HFFc6 (cell line): ENCODE results near the gene C11orf91. TPM values are rescaled to one million over a fixed set of nuclear protein-coding genes. Genes with fewer than 3 reads are reported as not detected.

ENCODE experiments used
- DNase-seq: peaks from one replicate; pipeline ENCODE4 v3.0.0-alpha.2; 2018
- H3K27ac Mint-ChIP-seq: 2 replicates; pipeline ENCODE4 v1.8.0; 2020; ENCODE audit warnings: mild to moderate bottlenecking, mixed read lengths
- H3K27me3 Mint-ChIP-seq: 2 replicates; pipeline ENCODE4 v1.8.0; 2021; ENCODE audit warnings: mild to moderate bottlenecking, moderate library complexity, mixed read lengths; ENCODE audit not compliant: insufficient read depth
- H3K36me3 Mint-ChIP-seq: 2 replicates; pipeline ENCODE4 v1.8.0; 2021; ENCODE audit warnings: low read depth, mixed read lengths
- H3K4me1 Mint-ChIP-seq: 2 replicates; pipeline ENCODE4 v1.8.0; 2020; ENCODE audit warnings: low read depth, mixed read lengths
- H3K4me3 Mint-ChIP-seq: 2 replicates; pipeline ENCODE4 v1.8.0; 2020; ENCODE audit warnings: mild to moderate bottlenecking, moderate library complexity, mixed read lengths
- H3K9me3 Mint-ChIP-seq: 2 replicates; pipeline ENCODE4 v1.8.0; 2020; ENCODE audit warnings: mild to moderate bottlenecking, mixed read lengths
- total RNA-seq, 6 experiments: library from RNA; stranded (reverse); fragmentation: NEBNext Ultra II Directional; extraction: Animal tissue kit (Norgen Biotek cat#: 25700); gene quantifications; 2 replicates in 1 of 6; 3 replicates in 5 of 6; pipeline ENCODE4 v1.2.3, GENCODE V29; 2021
- TF ChIP-seq, protein P1 (sequence below): fragments of 200-600 bp; sonication (generic); IDR thresholded peaks from 2 replicates; pipeline ENCODE4 v1.5.0; 2021; ENCODE audit warnings: antibody characterized with exemption, mild to moderate bottlenecking

C11orf91 gene
- total RNA-seq, 6 experiments from 2014 or later, result 0.59 to 0.65 (median 0.60) TPM; not detected in 2

DNA sequence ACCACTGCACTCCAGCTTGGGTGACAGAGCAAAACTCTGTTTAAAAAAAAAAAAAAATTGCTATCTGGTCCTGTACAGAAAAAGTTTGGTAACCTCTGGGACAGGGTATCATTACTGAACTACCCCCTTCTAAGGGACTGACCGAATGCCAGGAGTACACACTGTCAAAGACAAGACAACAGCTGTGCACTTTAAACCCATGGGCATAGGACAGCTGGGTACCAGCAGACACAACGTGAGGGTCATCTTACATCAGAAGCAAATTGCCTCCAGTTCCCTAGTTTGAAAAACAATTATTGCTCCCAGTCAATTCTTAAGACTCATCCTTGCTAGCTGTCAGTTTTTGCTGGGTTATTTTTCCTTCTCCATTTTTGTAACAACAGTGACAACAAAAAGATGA, 17.8 kb upstream of the C11orf91 start:
- TF ChIP-seq, protein P1, sequence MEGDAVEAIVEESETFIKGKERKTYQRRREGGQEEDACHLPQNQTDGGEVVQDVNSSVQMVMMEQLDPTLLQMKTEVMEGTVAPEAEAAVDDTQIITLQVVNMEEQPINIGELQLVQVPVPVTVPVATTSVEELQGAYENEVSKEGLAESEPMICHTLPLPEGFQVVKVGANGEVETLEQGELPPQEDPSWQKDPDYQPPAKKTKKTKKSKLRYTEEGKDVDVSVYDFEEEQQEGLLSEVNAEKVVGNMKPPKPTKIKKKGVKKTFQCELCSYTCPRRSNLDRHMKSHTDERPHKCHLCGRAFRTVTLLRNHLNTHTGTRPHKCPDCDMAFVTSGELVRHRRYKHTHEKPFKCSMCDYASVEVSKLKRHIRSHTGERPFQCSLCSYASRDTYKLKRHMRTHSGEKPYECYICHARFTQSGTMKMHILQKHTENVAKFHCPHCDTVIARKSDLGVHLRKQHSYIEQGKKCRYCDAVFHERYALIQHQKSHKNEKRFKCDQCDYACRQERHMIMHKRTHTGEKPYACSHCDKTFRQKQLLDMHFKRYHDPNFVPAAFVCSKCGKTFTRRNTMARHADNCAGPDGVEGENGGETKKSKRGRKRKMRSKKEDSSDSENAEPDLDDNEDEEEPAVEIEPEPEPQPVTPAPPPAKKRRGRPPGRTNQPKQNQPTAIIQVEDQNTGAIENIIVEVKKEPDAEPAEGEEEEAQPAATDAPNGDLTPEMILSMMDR, result no peak
- peaks cover under 1% of the 10 kb centered on the region; the same call in 1 of the 2 replicates for H3K27me3 Mint-ChIP-seq
- peaks cover 64% of the 10 kb centered on the region for H3K4me1 Mint-ChIP-seq
- H3K27ac Mint-ChIP-seq, result peak overlapping the region; percentile 74
- DNase-seq, result no peak
- H3K9me3 Mint-ChIP-seq, result no peaks in the 10 kb centered on the region
- H3K36me3 Mint-ChIP-seq, result peaks cover 46% of the 10 kb centered on the region
- no peak overlapping the region for H3K4me3 Mint-ChIP-seq

DNA sequence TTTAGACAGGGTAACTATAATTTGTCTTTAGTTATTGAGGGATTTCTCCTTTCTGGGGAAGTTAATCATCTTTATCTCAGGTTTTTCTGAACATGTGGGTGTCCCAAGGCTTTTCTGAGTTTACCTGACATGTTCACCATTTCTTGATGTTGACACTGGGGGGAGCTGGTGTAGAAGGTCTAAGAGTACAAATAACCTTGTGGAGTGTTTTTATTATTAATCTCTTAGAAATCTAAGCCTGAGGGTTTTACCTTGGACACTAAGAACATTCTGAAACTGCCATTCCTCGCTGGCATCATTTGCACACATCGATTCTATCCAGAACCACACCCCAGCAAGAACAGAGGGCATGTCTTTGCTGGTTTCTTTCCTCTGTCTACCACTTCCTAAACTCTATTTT, 15.6 kb upstream of the C11orf91 start:
- peak; percentile 41 for DNase-seq
- no peak overlapping the region for H3K4me3 Mint-ChIP-seq
- H3K36me3 Mint-ChIP-seq, result peaks cover 36% of the 10 kb centered on the region
- H3K27ac Mint-ChIP-seq, result peak overlapping the region; percentile 55
- H3K27me3 Mint-ChIP-seq, result no peaks in the 10 kb centered on the region
- peaks cover 51% of the 10 kb centered on the region for H3K4me1 Mint-ChIP-seq
- TF ChIP-seq, protein P1, result peak; percentile 74
- no peaks in the 10 kb centered on the region for H3K9me3 Mint-ChIP-seq

DNA sequence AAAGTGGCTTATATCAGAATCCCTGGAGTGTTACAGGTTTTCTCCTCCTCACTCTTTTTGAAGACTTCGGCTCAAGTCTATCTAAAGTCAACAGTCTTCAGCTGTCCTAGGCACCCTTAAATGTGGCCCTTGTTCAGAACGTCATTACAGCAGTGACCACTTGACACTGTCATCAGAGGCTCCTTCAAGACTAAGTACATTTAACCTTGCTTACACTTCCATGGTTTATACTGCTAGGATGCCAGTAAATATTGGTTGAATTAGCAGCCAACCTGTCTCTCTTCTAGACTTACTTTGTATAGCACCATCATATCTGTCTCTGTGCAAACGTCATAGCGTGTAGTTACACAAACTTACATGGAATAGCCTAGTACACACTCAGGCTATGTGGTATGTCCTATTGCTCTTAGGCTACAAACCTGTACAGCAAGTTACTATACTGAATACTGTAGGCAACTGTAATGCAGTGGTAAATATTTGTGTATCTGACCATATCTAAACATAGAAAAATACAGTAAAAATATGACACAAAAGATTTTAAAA, 13.3 kb upstream of the C11orf91 start:
- Mint-ChIP-seq H3K4me1 (peaks cover 48% of the 10 kb centered on the region), H3K27ac (peak overlapping the region; percentile 44; the same call in 1 of the 2 replicates), H3K27me3 (no peaks in the 10 kb centered on the region), H3K4me3 (no peak overlapping the region), H3K36me3 (peaks cover 43% of the 10 kb centered on the region), H3K9me3 (no peaks in the 10 kb centered on the region)
- DNase-seq, result no peak
- TF ChIP-seq, protein P1, result no peak

DNA sequence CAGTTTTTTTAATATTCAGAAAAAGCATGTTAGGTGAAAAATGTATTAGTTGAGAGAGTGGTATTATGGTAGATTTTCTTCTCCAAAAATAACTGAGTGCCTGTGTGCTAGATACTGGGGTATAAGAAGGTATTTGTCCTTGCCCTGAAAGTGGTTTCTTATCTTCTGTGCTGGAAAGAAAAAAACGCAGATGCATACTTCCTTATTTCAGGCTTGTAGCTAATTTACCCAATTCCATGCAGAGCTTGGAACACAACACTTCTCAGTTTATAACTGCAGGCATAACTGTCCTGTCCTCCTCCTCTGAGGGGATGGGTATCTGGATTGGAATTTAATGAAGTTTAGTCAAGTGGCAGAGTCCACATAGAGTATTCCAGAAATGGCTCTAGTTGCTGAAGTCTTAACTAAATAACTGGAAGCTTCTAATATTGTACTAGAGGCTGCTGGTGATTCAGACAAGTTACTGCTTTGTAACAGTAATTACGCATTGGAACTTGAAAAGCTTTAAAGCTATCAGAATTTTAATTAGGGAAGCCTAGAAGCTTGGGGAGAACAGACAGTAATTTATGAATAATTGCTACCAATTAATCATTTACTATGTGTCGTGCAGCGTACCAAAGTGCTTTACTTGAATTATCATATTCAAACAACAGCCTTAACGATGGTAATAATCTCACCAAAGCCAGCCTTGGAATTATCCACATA, 12.7 kb upstream of the C11orf91 start:
- Mint-ChIP-seq H3K4me1 (peaks cover 48% of the 10 kb centered on the region), H3K27me3 (no peaks in the 10 kb centered on the region), H3K9me3 (no peaks in the 10 kb centered on the region), H3K4me3 (no peak overlapping the region), H3K36me3 (peaks cover 43% of the 10 kb centered on the region), H3K27ac (no peak overlapping the region)
- TF ChIP-seq, protein P1, result no peak
- no peak for DNase-seq

DNA sequence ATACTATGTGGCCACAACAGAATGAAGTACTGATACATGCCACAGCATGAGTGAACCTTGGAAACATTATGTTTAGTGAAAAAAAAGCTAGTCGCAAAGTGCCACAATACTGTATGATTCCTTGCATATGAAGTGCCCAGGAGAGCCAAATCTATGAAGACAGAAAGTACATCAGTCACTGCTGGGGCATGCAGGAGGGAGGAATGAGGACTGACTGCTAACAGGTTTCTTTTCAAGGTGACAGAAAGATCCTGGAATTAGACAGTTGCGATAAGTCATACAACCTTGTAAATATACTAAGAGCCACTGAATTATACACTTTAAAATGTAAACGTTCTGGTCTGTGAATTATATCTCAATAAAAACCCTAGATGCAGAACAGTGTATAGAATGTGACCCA, 11.8 kb upstream of the C11orf91 start:
- H3K9me3 Mint-ChIP-seq, result no peaks in the 10 kb centered on the region
- no peak overlapping the region for H3K4me3 Mint-ChIP-seq
- TF ChIP-seq, protein P1, result no peak
- peaks cover 57% of the 10 kb centered on the region for H3K4me1 Mint-ChIP-seq
- no peak overlapping the region for H3K27ac Mint-ChIP-seq
- peaks cover 44% of the 10 kb centered on the region for H3K36me3 Mint-ChIP-seq
- no peak for DNase-seq
- H3K27me3 Mint-ChIP-seq, result no peaks in the 10 kb centered on the region
